ENCODE results near the gene STK10. TPM values are rescaled to one million over a fixed set of nuclear protein-coding genes. Genes with fewer than 3 reads are reported as not detected.

The STK10 gene
- total and polyA plus RNA-seq, 2 donors from 2014 or later, result 7.2 to 42.8 TPM

GRCh38 chr5:172147857-172148256 is 40.2 kb downstream of the STK10 start:
- DNase-seq (no peak), FAIRE-seq (no peak)
- TF ChIP-seq, protein P1, sequence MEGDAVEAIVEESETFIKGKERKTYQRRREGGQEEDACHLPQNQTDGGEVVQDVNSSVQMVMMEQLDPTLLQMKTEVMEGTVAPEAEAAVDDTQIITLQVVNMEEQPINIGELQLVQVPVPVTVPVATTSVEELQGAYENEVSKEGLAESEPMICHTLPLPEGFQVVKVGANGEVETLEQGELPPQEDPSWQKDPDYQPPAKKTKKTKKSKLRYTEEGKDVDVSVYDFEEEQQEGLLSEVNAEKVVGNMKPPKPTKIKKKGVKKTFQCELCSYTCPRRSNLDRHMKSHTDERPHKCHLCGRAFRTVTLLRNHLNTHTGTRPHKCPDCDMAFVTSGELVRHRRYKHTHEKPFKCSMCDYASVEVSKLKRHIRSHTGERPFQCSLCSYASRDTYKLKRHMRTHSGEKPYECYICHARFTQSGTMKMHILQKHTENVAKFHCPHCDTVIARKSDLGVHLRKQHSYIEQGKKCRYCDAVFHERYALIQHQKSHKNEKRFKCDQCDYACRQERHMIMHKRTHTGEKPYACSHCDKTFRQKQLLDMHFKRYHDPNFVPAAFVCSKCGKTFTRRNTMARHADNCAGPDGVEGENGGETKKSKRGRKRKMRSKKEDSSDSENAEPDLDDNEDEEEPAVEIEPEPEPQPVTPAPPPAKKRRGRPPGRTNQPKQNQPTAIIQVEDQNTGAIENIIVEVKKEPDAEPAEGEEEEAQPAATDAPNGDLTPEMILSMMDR (IDR thresholded peaks at IDR 0.05; ENCODE audit: borderline replicate concordance, extremely low read depth, insufficient read depth), result no peak
- Histone ChIP-seq H3K9ac (ENCODE audit: low read length in 3 of 3) (no peak overlapping the region), H3K4me3 (ENCODE audit: low read length in 3 of 3) (no peak overlapping the region), H3K36me3 (ENCODE audit: control insufficient read depth in 2 of 3, insufficient read depth in 3 of 3, low read length in 3 of 3) (no peaks in the 10 kb centered on the region), H3K27me3 (ENCODE audit: control insufficient read depth, insufficient read depth, low read length) (no peaks in the 10 kb centered on the region), H3K27ac (ENCODE audit: low read depth in 2 of 2, low read length in 2 of 2) (no peak overlapping the region), H3K4me1 (ENCODE audit: control insufficient read depth in 2 of 3, insufficient read depth in 2 of 3, low read depth in 1 of 3, low read length in 3 of 3) (peaks cover 0 to 7% (median 7%) of the 10 kb centered on the region in 3 donors), H3K9me3 (ENCODE audit: control insufficient read depth in 2 of 3, insufficient read depth in 1 of 3, low read length in 3 of 3) (no peaks in the 10 kb centered on the region)
- intact Hi-C loops (cut with DNase I), result no loop called here

GRCh38 chr5:172146748-172147092 is 41.3 kb downstream of the STK10 start:
- no peak for DNase-seq
- peaks cover 0 to 7% (median 7%) of the 10 kb centered on the region in 3 donors for H3K4me1 ChIP-seq (ENCODE audit: control insufficient read depth in 2 of 3, insufficient read depth in 2 of 3, low read depth in 1 of 3, low read length in 3 of 3)

GRCh38 chr5:172145870-172146747 is 41.9 kb downstream of the STK10 start:
- FAIRE-seq, result no peak
- DNase-seq, result no peak
- no peak overlapping the region for H3K4me3 ChIP-seq (ENCODE audit: low read length in 3 of 3)
- H3K9ac ChIP-seq (ENCODE audit: low read length in 3 of 3), result no peak overlapping the region
- no peaks in the 10 kb centered on the region for H3K9me3 ChIP-seq (ENCODE audit: control insufficient read depth in 2 of 3, insufficient read depth in 1 of 3, low read length in 3 of 3)
- H3K27ac ChIP-seq (ENCODE audit: low read depth in 2 of 2, low read length in 2 of 2), result no peak overlapping the region
- TF ChIP-seq, protein P1 (IDR thresholded peaks at IDR 0.05; ENCODE audit: borderline replicate concordance, extremely low read depth, insufficient read depth), result no peak
- no peaks in the 10 kb centered on the region for H3K27me3 ChIP-seq (ENCODE audit: control insufficient read depth, insufficient read depth, low read length)
- H3K36me3 ChIP-seq (ENCODE audit: control insufficient read depth in 2 of 3, insufficient read depth in 3 of 3, low read length in 3 of 3), result no peaks in the 10 kb centered on the region
- H3K4me1 ChIP-seq (ENCODE audit: control insufficient read depth in 2 of 3, insufficient read depth in 2 of 3, low read depth in 1 of 3, low read length in 3 of 3), result peaks cover 0 to 7% (median 7%) of the 10 kb centered on the region in 3 donors
- intact Hi-C loops (cut with DNase I), result no loop called here

More at GRCh38 chr5:172146748-172147092, 41.3 kb downstream of the STK10 start:
- FAIRE-seq, result no peak
- TF ChIP-seq, protein P1 (IDR thresholded peaks at IDR 0.05; ENCODE audit: borderline replicate concordance, extremely low read depth, insufficient read depth), result no peak
- intact Hi-C loops (cut with DNase I), result no loop called here
- Histone ChIP-seq H3K9ac (ENCODE audit: low read length in 3 of 3) (no peak overlapping the region), H3K4me3 (ENCODE audit: low read length in 3 of 3) (no peak overlapping the region), H3K27me3 (ENCODE audit: control insufficient read depth, insufficient read depth, low read length) (no peaks in the 10 kb centered on the region), H3K9me3 (ENCODE audit: control insufficient read depth in 2 of 3, insufficient read depth in 1 of 3, low read length in 3 of 3) (no peaks in the 10 kb centered on the region), H3K27ac (ENCODE audit: low read depth in 2 of 2, low read length in 2 of 2) (no peak overlapping the region), H3K36me3 (ENCODE audit: control insufficient read depth in 2 of 3, insufficient read depth in 3 of 3, low read length in 3 of 3) (no peaks in the 10 kb centered on the region)
